Left lung (tissue), 10 donors: ENCODE results near the gene SLC25A23. TPM values are rescaled to one million over a fixed set of nuclear protein-coding genes. Genes with fewer than 3 reads are reported as not detected.

ENCODE experiments used
- ATAC-seq: fragments of 200-7000 bp; cut with Tn5 transposase; one replicate; pipeline ENCODE4 v1.9.1; 2020; ENCODE audit warnings: moderate library complexity
- DNase-seq, 4 donors: peaks; one replicate each; pipeline ENCODE4 v3.0.0-alpha.2; 2013 to 2020
- H3K27ac ChIP-seq, 2 donors: fragments of 200-600 bp; sonication (generic) in 1 of 2; one replicate each; pipeline versions ENCODE4 v1.5.0 to v1.8.0; 2020 to 2021
- H3K27me3 ChIP-seq, 2 donors: fragments of 200-600 bp; sonication (generic) in 1 of 2; one replicate each; pipeline versions ENCODE4 v1.5.0 to v1.8.0; 2020 to 2021
- H3K36me3 ChIP-seq, 2 donors: fragments of 200-600 bp; sonication (generic) in 1 of 2; one replicate each; pipeline versions ENCODE4 v1.5.0 to v1.8.0; 2020 to 2021
- H3K4me1 ChIP-seq, 2 donors: fragments of 200-600 bp; one replicate each; pipeline ENCODE4 v1.8.0; 2021
- H3K4me3 ChIP-seq, 2 donors: fragments of 200-600 bp; sonication (generic) in 1 of 2; one replicate each; pipeline versions ENCODE4 v1.5.0 to v1.8.0; 2020 to 2021; ENCODE audit warnings: mild to moderate bottlenecking in 1 of 2
- H3K9me3 ChIP-seq, 2 donors: fragments of 200-600 bp; sonication (generic) in 1 of 2; one replicate each; pipeline versions ENCODE4 v1.5.0 to v1.8.0; 2020 to 2021
- CTCF ChIP-seq, 2 donors: fragments of 200-600 bp; sonication (generic) in 1 of 2; IDR thresholded peaks; one replicate each; pipeline versions ENCODE4 v1.5.0 to v1.8.0; 2021; ENCODE audit warnings: antibody characterized with exemption in 2 of 2
- intact Hi-C, 2 donors: fragments of 100-400 bp; cut with DNase I; formaldehyde crosslinking; loops; one replicate each; pipeline versions ENCODE4 v1.11.2 to v1.14.2; 2022
- polyA plus RNA-seq, 6 donors: library from polyadenylated mRNA; unstranded; fragments of 120-200 nt; gene quantifications; one replicate each; pipeline ENCODE4 v1.2.1, GENCODE V29; 2013; ENCODE audit not compliant: insufficient read length in 6 of 6
- total RNA-seq, 2 donors: library from RNA; stranded (reverse); fragmentation: NEBNext Ultra II Directional; extraction: Animal tissue kit (Norgen Biotek cat#: 25700); gene quantifications; one replicate each; pipeline ENCODE4 v1.2.1, GENCODE V29; 2021
- donor health status: DM: no; HTN: yes; CAD: no.
- donor health status: DM: no; HTN: no; CAD: no.

The SLC25A23 gene
- total and polyA plus RNA-seq, 8 donors: 43.1 to 118 (median 56.1) TPM

DNA sequence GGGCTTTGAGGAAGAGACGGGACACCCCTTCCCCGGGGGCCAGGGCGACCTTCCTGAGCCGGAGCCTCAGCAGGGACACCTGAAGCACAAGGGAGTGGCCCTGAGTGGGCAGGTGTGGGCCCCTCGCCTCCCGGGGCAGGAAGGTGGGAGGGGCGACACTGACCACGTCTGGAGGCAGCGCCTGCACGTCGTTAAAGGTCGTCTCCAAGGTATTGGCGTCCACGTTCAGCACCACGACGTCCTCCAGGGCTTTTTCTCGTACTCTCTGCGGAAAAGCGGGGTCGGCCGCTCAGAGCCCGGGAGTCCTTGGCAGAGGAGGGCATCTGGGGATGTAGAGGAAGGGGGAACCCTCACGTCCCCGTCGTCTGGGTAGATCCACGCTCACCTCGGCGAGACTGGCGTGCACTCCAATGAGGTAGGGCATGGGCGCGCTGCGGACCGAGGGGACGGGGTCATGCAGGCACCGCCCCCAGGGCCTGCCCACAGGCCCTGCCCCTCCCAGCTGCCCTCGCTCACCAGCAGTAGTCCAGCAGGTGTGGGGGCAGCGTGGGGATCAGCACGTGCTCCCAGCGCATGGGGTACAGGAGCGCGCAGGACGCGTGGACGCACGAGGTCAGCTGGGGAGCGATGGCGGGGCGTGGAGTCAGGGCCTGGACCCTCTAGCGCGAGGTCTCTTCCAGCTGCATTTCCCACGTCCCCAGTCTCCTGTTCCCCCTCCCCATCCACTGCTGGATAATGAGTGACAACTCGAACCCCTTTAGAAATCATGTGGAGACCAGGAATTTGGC lies 15.9 kb upstream of the SLC25A23 start:
- H3K36me3 ChIP-seq: peaks cover 0 to 51% of the 10 kb centered on the region in 2 donors
- peaks cover 5 to 27% of the 10 kb centered on the region in 2 donors for H3K27me3 ChIP-seq
- peaks cover 0 to under 1% of the 10 kb centered on the region in 2 donors for H3K4me1 ChIP-seq
- intact Hi-C loops: no loop called here
- H3K9me3 ChIP-seq: no peaks in the 10 kb centered on the region
- H3K27ac ChIP-seq: no peak overlapping the region
- H3K4me3 ChIP-seq: peak overlapping the region in 1 of 2 donors; percentile 9
- DNase-seq (no peak), ATAC-seq (peak; percentile 18)
- no peak for TF ChIP-seq CTCF (IDR thresholded peaks at IDR 0.05)

- peak; percentile 7 for ATAC-seq
- DNase-seq: no peak
These were observed 14.1 kb upstream of the SLC25A23 start for GRCh38 chr19:6473647-6474046.

GRCh38 chr19:6472713-6473112 lies 13.1 kb upstream of the SLC25A23 start:
- no peaks in the 10 kb centered on the region for H3K9me3 ChIP-seq
- no peak overlapping the region for H3K4me3 ChIP-seq
- no peak for ATAC-seq
- no peaks in the 10 kb centered on the region for H3K4me1 ChIP-seq
- TF ChIP-seq CTCF (IDR thresholded peaks at IDR 0.05): no peak
- intact Hi-C loops: no loop called here
- DNase-seq: no peak
- H3K27ac ChIP-seq: no peak overlapping the region
- H3K27me3 ChIP-seq: peaks cover 5 to 27% of the 10 kb centered on the region in 2 donors
- H3K36me3 ChIP-seq: peaks cover 0 to 70% of the 10 kb centered on the region in 2 donors

More at GRCh38 chr19:6473647-6474046, 14.1 kb upstream of the SLC25A23 start:
- Histone ChIP-seq H3K27me3 (peaks cover 5 to 27% of the 10 kb centered on the region in 2 donors), H3K4me1 (no peaks in the 10 kb centered on the region), H3K36me3 (peaks cover 0 to 62% of the 10 kb centered on the region in 2 donors), H3K4me3 (no peak overlapping the region), H3K27ac (no peak overlapping the region), H3K9me3 (no peaks in the 10 kb centered on the region)
- no peak for TF ChIP-seq CTCF (IDR thresholded peaks at IDR 0.05)
- intact Hi-C loops: no loop called here

DNA sequence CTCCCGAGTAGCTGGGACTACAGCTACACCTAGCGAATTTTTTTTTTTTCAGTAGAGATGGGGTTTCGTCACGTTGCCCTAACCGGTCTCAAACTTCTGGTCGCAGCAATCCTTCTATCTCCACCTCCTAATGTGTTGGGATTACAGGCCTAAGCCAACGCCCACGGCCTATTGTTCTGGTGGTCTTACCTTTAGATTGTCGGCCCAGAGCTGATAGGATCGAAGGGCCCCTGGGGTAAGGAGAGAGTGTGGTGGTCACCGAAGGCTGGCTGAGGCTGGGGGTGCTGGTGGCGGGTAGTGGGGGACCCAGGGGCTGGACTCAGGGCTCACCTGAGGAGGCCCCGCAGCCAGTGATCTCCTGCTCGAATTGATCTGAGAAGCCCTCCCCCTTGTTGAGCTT lies 11.5 kb upstream of the SLC25A23 start:
- intact Hi-C loops: no loop called here
- Histone ChIP-seq H3K27ac (no peak overlapping the region), H3K4me1 (no peaks in the 10 kb centered on the region), H3K9me3 (no peaks in the 10 kb centered on the region), H3K36me3 (peaks cover 0 to 75% of the 10 kb centered on the region in 2 donors), H3K27me3 (peaks cover 5 to 14% of the 10 kb centered on the region in 2 donors), H3K4me3 (no peak overlapping the region)
- TF ChIP-seq CTCF (IDR thresholded peaks at IDR 0.05): no peak
- ATAC-seq (no peak), DNase-seq (no peak)

GRCh38 chr19:6470173-6470572 lies 10.6 kb upstream of the SLC25A23 start:
- H3K36me3 ChIP-seq: peaks cover 0 to 68% of the 10 kb centered on the region in 2 donors
- TF ChIP-seq CTCF (IDR thresholded peaks at IDR 0.05): no peak
- no peaks in the 10 kb centered on the region for H3K4me1 ChIP-seq
- DNase-seq (no peak), ATAC-seq (no peak)
- intact Hi-C loops: no loop called here
- peaks cover 0 to 13% of the 10 kb centered on the region in 2 donors for H3K27me3 ChIP-seq
- H3K9me3 ChIP-seq: no peaks in the 10 kb centered on the region
- no peak overlapping the region for H3K27ac ChIP-seq
- H3K4me3 ChIP-seq: no peak overlapping the region
